Measurements from ENCODE around the gene FLYWCH1.
"Not testable (repeated sequence)": the region's sequence is repeated elsewhere in the genome, so short reads cannot be mapped to it uniquely, and the experiment has no call there.

Gene FLYWCH1

DNA sequence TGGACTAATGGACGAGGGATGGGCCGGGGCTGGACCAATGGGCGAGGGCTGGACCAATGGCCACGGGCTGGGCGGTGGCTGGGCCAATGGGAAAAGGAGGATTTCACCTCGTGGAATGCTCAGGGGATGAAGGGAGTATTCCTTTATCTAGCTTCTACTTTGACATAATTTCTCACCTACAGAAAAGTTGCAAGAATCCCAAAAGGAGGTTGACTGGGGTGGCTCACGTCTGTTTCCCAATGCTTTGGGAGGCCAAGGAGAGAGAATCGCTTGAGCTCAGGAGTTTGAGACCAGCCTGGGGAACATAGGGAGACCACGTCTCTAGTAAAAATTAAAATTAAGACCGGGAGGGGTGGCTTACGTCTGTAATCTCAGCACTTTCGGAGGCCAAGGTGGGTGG lies 5.7 kb upstream of the FLYWCH1 start:
- peaks cover 4% of the 10 kb centered on the region for H3K27me3 Mint-ChIP-seq (ENCODE audit: low read depth)
- peak overlapping the region; percentile 62 for H3K27ac Mint-ChIP-seq
- H3K4me1 Mint-ChIP-seq (ENCODE audit: low read depth): peaks cover 14% of the 10 kb centered on the region
- no peaks in the 10 kb centered on the region for H3K36me3 Mint-ChIP-seq (ENCODE audit: low read depth)
- DNase-seq (ENCODE audit: low spot score): no peak
- peak overlapping the region; percentile 95 for H3K4me3 Mint-ChIP-seq
- H3K9me3 Mint-ChIP-seq: no peaks in the 10 kb centered on the region

DNA sequence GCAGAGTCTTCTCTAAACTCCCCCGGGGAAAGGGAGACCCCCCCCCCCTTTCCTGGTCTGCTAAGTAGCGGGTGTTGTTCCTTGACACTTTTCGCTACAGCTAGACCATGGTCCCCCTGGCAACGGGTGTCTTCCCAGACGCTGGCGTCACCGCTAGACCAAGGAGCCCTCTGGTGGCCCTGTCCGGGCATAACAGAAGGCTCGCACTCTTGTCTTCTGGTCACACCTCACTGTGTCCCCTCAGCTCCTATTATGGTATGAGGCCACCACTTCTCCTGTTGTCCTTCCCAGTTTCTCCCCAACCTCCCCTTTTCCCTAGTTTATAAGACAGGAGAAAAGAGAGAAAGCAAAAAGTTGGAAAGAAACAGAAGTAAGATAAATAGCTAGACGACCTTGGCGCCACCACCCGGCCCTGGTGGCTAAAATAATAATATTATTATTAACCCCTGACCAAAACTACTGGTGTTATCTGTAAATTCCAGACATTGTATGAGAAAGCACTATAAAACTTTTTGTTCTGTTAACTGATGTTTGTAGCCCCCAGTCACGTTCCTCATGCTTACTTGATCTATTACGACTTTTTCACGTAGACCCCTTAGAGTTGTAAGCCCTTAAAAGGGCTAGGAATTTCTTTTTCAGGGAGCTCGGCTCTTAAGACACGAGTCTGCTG lies 4.5 kb upstream of the FLYWCH1 start:
- H3K4me1 Mint-ChIP-seq (ENCODE audit: low read depth): peaks cover 19% of the 10 kb centered on the region
- H3K27me3 Mint-ChIP-seq (ENCODE audit: low read depth); H3K4me3 Mint-ChIP-seq; H3K9me3 Mint-ChIP-seq; H3K27ac Mint-ChIP-seq; H3K36me3 Mint-ChIP-seq (ENCODE audit: low read depth): not testable (repeated sequence)
- DNase-seq (ENCODE audit: low spot score): peak; percentile 51

GRCh38 chr16:2910441-2910969 lies 1.2 kb upstream of the FLYWCH1 start:
- Mint-ChIP-seq H3K27me3 (ENCODE audit: low read depth) (peaks cover 8% of the 10 kb centered on the region), H3K4me1 (ENCODE audit: low read depth) (peaks cover 26% of the 10 kb centered on the region), H3K4me3 (peak overlapping the region; percentile 90), H3K27ac (no peak overlapping the region), H3K36me3 (ENCODE audit: low read depth) (peaks cover 9% of the 10 kb centered on the region), H3K9me3 (no peaks in the 10 kb centered on the region)
- DNase-seq (ENCODE audit: low spot score): no peak

GRCh38 chr16:2912330-2913199 lies 834 bp downstream of the FLYWCH1 start:
- H3K27me3 Mint-ChIP-seq (ENCODE audit: low read depth): peaks cover 8% of the 10 kb centered on the region
- peak; percentile 39 for DNase-seq (ENCODE audit: low spot score)
- no peaks in the 10 kb centered on the region for H3K9me3 Mint-ChIP-seq
- H3K36me3 Mint-ChIP-seq (ENCODE audit: low read depth): peaks cover 12% of the 10 kb centered on the region
- H3K4me3 Mint-ChIP-seq: peak overlapping the region; percentile 90
- peaks cover 17% of the 10 kb centered on the region for H3K4me1 Mint-ChIP-seq (ENCODE audit: low read depth)
- H3K27ac Mint-ChIP-seq: peak overlapping the region; percentile 83

GRCh38 chr16:2913603-2914002 lies 1.9 kb downstream of the FLYWCH1 start:
- H3K27ac Mint-ChIP-seq: no peak overlapping the region
- H3K4me3 Mint-ChIP-seq: peak overlapping the region; percentile 90
- H3K4me1 Mint-ChIP-seq (ENCODE audit: low read depth): peaks cover 17% of the 10 kb centered on the region
- H3K27me3 Mint-ChIP-seq (ENCODE audit: low read depth): peaks cover 8% of the 10 kb centered on the region
- no peak for DNase-seq (ENCODE audit: low spot score)
- H3K9me3 Mint-ChIP-seq: no peaks in the 10 kb centered on the region
- H3K36me3 Mint-ChIP-seq (ENCODE audit: low read depth): peaks cover 14% of the 10 kb centered on the region

DNA sequence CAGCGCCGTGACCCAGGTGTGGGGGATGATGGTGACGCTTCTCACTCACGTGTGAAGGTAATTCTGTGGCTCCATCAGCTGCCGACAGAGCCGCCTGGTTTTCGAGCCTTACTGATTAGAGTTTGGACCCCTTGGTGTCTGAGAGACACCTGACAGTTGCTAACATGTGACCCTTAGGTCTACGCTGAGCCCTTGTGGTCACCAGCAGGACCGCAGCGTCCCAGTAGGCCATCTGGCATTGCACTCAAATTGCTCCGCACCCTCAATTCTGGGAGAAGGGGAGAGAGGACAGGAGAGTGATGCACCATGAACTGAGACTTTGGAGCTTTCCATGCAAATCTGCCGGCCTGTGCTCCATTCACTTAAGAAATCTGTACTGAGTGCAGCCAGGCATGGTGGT lies 2.5 kb downstream of the FLYWCH1 start:
- Mint-ChIP-seq H3K4me1 (ENCODE audit: low read depth) (peaks cover 17% of the 10 kb centered on the region), H3K27me3 (ENCODE audit: low read depth) (peaks cover 8% of the 10 kb centered on the region), H3K9me3 (no peaks in the 10 kb centered on the region), H3K27ac (peak overlapping the region; percentile 26), H3K36me3 (ENCODE audit: low read depth) (peaks cover 14% of the 10 kb centered on the region), H3K4me3 (peak overlapping the region; percentile 34)
- no peak for DNase-seq (ENCODE audit: low spot score)

DNA sequence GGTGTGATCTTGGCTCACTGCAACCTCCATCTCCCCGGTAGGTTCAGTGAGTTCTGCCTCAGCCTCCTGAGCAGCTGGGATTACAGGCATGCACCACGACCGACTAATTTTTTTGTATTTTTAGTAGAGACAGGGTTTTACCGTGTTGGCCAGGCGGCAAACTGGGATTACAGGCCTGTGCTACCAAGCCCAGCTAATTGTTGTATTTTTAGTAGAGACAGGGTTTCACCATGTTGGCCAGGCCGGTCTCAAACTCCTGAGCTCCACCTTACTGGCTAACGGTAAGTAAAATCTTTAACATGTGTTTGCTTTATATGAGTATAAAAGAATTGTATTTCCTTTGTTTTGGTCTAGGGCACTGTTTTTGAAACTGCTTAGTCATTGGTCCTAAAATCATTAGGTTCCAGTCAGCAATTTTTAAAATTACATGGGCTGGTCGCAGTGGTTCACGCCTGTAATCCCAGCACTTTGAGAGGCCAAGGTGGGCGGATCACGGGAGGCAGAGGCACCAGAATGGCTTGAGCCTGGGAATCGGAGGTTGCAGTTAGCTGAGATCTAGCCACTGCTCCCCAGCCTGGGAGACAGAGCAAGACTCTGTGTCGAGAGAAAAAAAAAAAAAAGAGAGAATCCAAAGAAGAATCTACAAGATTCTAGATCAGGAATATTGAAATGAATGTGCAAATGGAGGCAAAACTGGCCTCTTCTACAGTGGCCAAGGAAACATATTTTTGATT lies 3.6 kb downstream of the FLYWCH1 start:
- Mint-ChIP-seq H3K36me3 (ENCODE audit: low read depth) (peaks cover 18% of the 10 kb centered on the region), H3K9me3 (no peaks in the 10 kb centered on the region), H3K27ac (peak overlapping the region; percentile 20), H3K4me3 (no peak overlapping the region), H3K27me3 (ENCODE audit: low read depth) (peaks cover 7% of the 10 kb centered on the region), H3K4me1 (ENCODE audit: low read depth) (peaks cover 21% of the 10 kb centered on the region)
- DNase-seq (ENCODE audit: low spot score): no peak

DNA sequence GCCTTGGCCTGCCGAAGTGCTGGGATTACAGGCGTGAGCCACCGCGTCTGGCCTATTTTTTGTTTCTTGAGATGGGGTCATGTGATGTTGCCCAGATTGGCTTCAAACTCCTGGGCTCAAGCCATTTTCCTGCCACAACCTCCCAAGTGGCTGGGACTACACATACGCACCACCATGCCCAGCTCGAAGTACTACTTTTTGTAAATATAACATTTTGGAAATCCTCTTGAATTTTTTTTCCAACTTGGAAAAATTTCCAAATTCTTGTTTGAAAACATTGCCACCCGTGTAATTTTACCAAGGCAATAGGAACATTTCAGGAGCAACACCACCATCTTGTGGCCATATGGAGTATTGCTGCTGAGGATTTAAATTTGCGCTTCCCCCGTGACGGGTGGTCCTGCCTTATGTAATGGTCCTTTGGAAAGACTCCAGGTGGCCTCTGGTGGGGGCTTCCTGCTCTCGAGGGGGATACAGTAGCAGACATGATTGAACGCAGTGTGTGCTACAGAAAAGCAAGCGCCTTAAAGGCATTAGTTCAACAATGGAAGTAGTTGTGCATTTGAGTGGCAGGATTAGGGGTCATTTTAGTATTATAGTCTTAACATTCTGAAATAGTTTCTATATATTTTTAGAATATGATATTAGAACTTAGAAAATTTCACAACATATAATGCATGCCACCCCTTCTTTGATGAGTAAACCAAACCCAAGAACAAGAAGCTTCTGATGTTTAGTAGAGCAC lies 8.0 kb downstream of the FLYWCH1 start:
- Mint-ChIP-seq H3K27me3 (ENCODE audit: low read depth) (no peaks in the 10 kb centered on the region), H3K4me1 (ENCODE audit: low read depth) (peaks cover 7% of the 10 kb centered on the region), H3K9me3 (no peaks in the 10 kb centered on the region), H3K27ac (no peak overlapping the region), H3K4me3 (no peak overlapping the region), H3K36me3 (ENCODE audit: low read depth) (peaks cover 20% of the 10 kb centered on the region)
- DNase-seq (ENCODE audit: low spot score): peak; percentile 32

- peaks cover 13% of the 10 kb centered on the region for H3K4me1 Mint-ChIP-seq (ENCODE audit: low read depth)
- H3K27me3 Mint-ChIP-seq (ENCODE audit: low read depth): no peaks in the 10 kb centered on the region
- H3K36me3 Mint-ChIP-seq (ENCODE audit: low read depth): peaks cover 14% of the 10 kb centered on the region
- H3K9me3 Mint-ChIP-seq: no peaks in the 10 kb centered on the region
- no peak for DNase-seq (ENCODE audit: low spot score)
- H3K4me3 Mint-ChIP-seq: no peak overlapping the region
- no peak overlapping the region for H3K27ac Mint-ChIP-seq
Measured at GRCh38 chr16:2923481-2923880, 11.8 kb downstream of the FLYWCH1 start.

DNA sequence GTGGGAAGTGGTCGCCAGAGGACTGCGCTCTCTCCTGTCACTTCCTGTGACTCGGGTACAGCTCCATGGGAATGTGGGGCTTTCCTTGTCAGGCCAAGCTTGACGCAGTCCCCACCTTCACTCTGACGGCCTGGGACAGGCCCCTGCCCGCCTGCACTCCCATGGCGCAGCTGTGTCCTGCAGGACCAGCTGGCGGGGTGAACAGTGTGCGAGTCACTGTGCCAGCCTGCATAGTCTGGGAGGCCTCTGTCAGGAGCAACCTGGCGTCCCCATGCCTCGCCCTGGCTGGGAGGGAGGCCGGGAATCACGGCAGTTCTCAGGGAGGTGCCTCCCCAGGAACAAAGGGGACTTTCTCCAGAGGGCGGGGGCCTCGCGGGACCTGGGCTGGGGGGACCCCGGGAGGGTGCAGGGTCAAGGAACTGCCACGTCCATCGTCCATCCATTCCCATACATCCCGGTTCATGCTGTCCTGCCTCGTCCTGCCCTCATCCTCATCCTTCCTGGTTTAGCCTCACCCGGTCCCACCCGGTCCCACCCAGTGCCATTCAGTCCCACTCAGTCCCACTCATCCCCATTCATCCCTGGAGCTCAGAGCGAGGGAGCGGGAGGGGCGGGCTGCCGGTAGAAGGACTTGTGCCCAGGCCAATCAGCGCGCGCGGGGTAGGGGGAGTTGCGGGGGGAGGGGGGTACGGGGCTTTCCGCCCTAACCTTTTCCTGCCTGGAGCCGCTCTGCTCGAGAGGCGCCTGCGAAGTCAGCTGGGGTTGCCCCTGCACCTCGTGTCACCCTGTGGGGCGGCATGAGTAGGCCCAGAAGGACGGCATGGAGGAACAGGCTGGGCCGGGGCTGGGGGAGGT lies 13.4 kb downstream of the FLYWCH1 start:
- H3K9me3 Mint-ChIP-seq: no peaks in the 10 kb centered on the region
- H3K27me3 Mint-ChIP-seq (ENCODE audit: low read depth): no peaks in the 10 kb centered on the region
- H3K27ac Mint-ChIP-seq: no peak overlapping the region
- peaks cover 9% of the 10 kb centered on the region for H3K4me1 Mint-ChIP-seq (ENCODE audit: low read depth)
- no peak overlapping the region for H3K4me3 Mint-ChIP-seq
- H3K36me3 Mint-ChIP-seq (ENCODE audit: low read depth): peaks cover 10% of the 10 kb centered on the region
- no peak for DNase-seq (ENCODE audit: low spot score)

- Mint-ChIP-seq H3K27ac (peak overlapping the region; percentile 3), H3K36me3 (ENCODE audit: low read depth) (peaks cover 10% of the 10 kb centered on the region), H3K4me1 (ENCODE audit: low read depth) (peaks cover 9% of the 10 kb centered on the region), H3K27me3 (ENCODE audit: low read depth) (no peaks in the 10 kb centered on the region), H3K4me3 (no peak overlapping the region), H3K9me3 (no peaks in the 10 kb centered on the region)
- DNase-seq (ENCODE audit: low spot score): no peak
Measured at GRCh38 chr16:2925951-2926649, 14.4 kb downstream of the FLYWCH1 start.

- Mint-ChIP-seq H3K27ac (no peak overlapping the region), H3K4me3 (no peak overlapping the region), H3K4me1 (ENCODE audit: low read depth) (peaks cover 9% of the 10 kb centered on the region), H3K27me3 (ENCODE audit: low read depth) (no peaks in the 10 kb centered on the region), H3K36me3 (ENCODE audit: low read depth) (peaks cover 10% of the 10 kb centered on the region), H3K9me3 (no peaks in the 10 kb centered on the region)
- no peak for DNase-seq (ENCODE audit: low spot score)
Measured at GRCh38 chr16:2926650-2926999, 14.9 kb downstream of the FLYWCH1 start.
